IMR-90 (cell line): Measurements from ENCODE around the gene PCDHB10. TPM values are rescaled to one million over a fixed set of nuclear protein-coding genes. Genes with fewer than 3 reads are reported as not detected.
"Not testable (repeated sequence)": the region's sequence is repeated elsewhere in the genome, so short reads cannot be mapped to it uniquely, and the experiment has no call there.

Experiments
- ATAC-seq: fragments of 200-7000 bp; cut with Tn5 transposase; 2 replicates; pipeline ENCODE4 v1.9.1; 2020; ENCODE audit warnings: low read depth, mild to moderate bottlenecking, moderate library complexity
- BruUV-seq: library from RNA; stranded (reverse); fragments of 400-500 nt; replicated peaks from 2 replicates; lab custom pipeline; 2021; lab: Mats Ljungman, UMichigan
- CTCF ChIA-PET: fragments of 300-600 bp; formaldehyde crosslinking; extraction: SDS; loops from one replicate; lab custom pipeline; 2021; ENCODE audit warnings: antibody characterized with exemption; lab: Yijun Ruan, JAX
- POLR2A ChIA-PET: fragments of 300-600 bp; sonication (Branson Sonifier 250); formaldehyde crosslinking; loops from one replicate; lab custom pipeline; 2022; ENCODE audit warnings: antibody characterized with exemption; ENCODE audit not compliant: unreplicated experiment; lab: Charles Lee
- DNase-seq: peaks from one replicate; pipeline ENCODE4 v3.0.0; 2013
- H2AFZ ChIP-seq: replicated peaks from 2 replicates; pipeline ENCODE3; 2013; ENCODE audit warnings: low read length, mild to moderate bottlenecking; ENCODE audit not compliant: poor library complexity
- H2AK5ac ChIP-seq: 2 replicates; pipeline ENCODE4 v1.6.1; 2013; ENCODE audit warnings: low read depth, low read length, inconsistent platforms
- H2AK9ac ChIP-seq: replicated peaks from 2 replicates; pipeline ENCODE3; 2013; ENCODE audit warnings: mild to moderate bottlenecking, low read depth, low read length, moderate library complexity; ENCODE audit not compliant: poor library complexity
- H2BK120ac ChIP-seq: 2 replicates; pipeline ENCODE4 v1.6.1; 2013; ENCODE audit warnings: low read depth, low read length, inconsistent platforms
- H2BK15ac ChIP-seq: 3 replicates; pipeline ENCODE4 v1.6.1; 2013; ENCODE audit warnings: low read depth, low read length, inconsistent platforms
- H2BK20ac ChIP-seq: 2 replicates; pipeline ENCODE4 v1.6.1; 2013; ENCODE audit warnings: low read depth, mild to moderate bottlenecking, inconsistent platforms, low read length, moderate library complexity
- H2BK5ac ChIP-seq: 2 replicates; pipeline ENCODE4 v1.6.1; 2013; ENCODE audit warnings: mild to moderate bottlenecking, low read depth, low read length, inconsistent platforms; ENCODE audit not compliant: poor library complexity, severe bottlenecking
- H3K14ac ChIP-seq: replicated peaks from 2 replicates; pipeline ENCODE4 v1.6.1; 2013; ENCODE audit warnings: low read depth, low read length, inconsistent platforms
- H3K18ac ChIP-seq: 2 replicates; pipeline ENCODE4 v1.6.1; 2013; ENCODE audit warnings: low read depth, low read length, control low read depth
- H3K23ac ChIP-seq: 2 replicates; pipeline ENCODE4 v1.6.1; 2013; ENCODE audit warnings: low read depth, low read length, inconsistent platforms
- H3K27ac ChIP-seq: 2 replicates; pipeline ENCODE4 v1.5.1; 2013; ENCODE audit warnings: mild to moderate bottlenecking, control low read depth, low read length; ENCODE audit not compliant: insufficient read depth
- H3K27me3 ChIP-seq: 2 replicates; pipeline ENCODE4 v1.6.1; 2013; ENCODE audit warnings: low read length; ENCODE audit not compliant: control insufficient read depth, insufficient read depth
- H3K36me3 ChIP-seq: 2 replicates; pipeline ENCODE4 v1.6.1; 2013; ENCODE audit warnings: low read length, mixed read lengths; ENCODE audit not compliant: control insufficient read depth, insufficient read depth
- H3K4ac ChIP-seq: 2 replicates; pipeline ENCODE4 v1.6.1; 2013; ENCODE audit warnings: low read depth, low read length, inconsistent platforms
- H3K4me1 ChIP-seq: 2 replicates; pipeline ENCODE4 v1.6.1; 2013; ENCODE audit warnings: low read length, mixed read lengths; ENCODE audit not compliant: control insufficient read depth, insufficient read depth
- H3K4me2 ChIP-seq: 2 replicates; pipeline ENCODE4 v1.6.1; 2013; ENCODE audit warnings: low read depth, mild to moderate bottlenecking, control low read depth, low read length, moderate library complexity
- H3K4me3 ChIP-seq: 2 replicates; pipeline ENCODE4 v1.5.1; 2013; ENCODE audit warnings: low read depth, mild to moderate bottlenecking, control low read depth, low read length, moderate library complexity; ENCODE audit not compliant: insufficient read depth
- H3K56ac ChIP-seq: 2 replicates; pipeline ENCODE4 v1.6.1; 2013; ENCODE audit warnings: low read length, inconsistent platforms; ENCODE audit not compliant: insufficient read depth; ENCODE audit errors: extremely low read depth
- H3K79me1 ChIP-seq, 2 experiments: 2 replicates each; pipeline ENCODE4 v1.6.1; 2013; ENCODE audit warnings: low read length in 2 of 2, inconsistent platforms in 1 of 2, low read depth in 1 of 2
- H3K9ac ChIP-seq: 2 replicates; pipeline ENCODE4 v1.6.1; 2013; ENCODE audit warnings: low read depth, low read length, control low read depth
- H3K9me1 ChIP-seq: 2 replicates; pipeline ENCODE4 v1.6.1; 2013; ENCODE audit warnings: low read length, inconsistent platforms; ENCODE audit not compliant: insufficient read depth
- H3K9me3 ChIP-seq: 2 replicates; pipeline ENCODE4 v1.6.1; 2013; ENCODE audit warnings: low read length; ENCODE audit not compliant: control insufficient read depth, insufficient read depth
- H4K20me1 ChIP-seq: 2 replicates; pipeline ENCODE4 v1.6.1; 2013; ENCODE audit warnings: low read length, inconsistent platforms; ENCODE audit not compliant: insufficient read depth
- H4K5ac ChIP-seq: 2 replicates; pipeline ENCODE4 v1.6.1; 2013; ENCODE audit warnings: mild to moderate bottlenecking, low read depth, low read length, control low read depth
- H4K8ac ChIP-seq, 2 experiments: 2 replicates each; pipeline ENCODE4 v1.6.1; 2013; ENCODE audit warnings: low read depth in 2 of 2, low read length in 2 of 2, control low read depth in 1 of 2, inconsistent platforms in 1 of 2
- H4K91ac ChIP-seq: 2 replicates; pipeline ENCODE4 v1.6.1; 2013; ENCODE audit warnings: low read depth, low read length, inconsistent platforms; ENCODE audit not compliant: insufficient read depth
- WGBS, 2 experiments: methylation state at CpG; one replicate each; pipeline versions ENCODE4 v1.1.5 to v1.1.7; 2013; ENCODE audit warnings: missing lambda C conversion rate in 2 of 2; ENCODE audit not compliant: insufficient read length in 1 of 2; ENCODE audit errors: extremely low coverage in 2 of 2; 5-methylcytosine and 5-hydroxymethylcytosine counted together
- dilution Hi-C: fragments of 300-500 bp; cut with HindIII; formaldehyde crosslinking; loops from one replicate; pipeline ENCODE4 v1.14.3; 2018; ENCODE audit warnings: low sequenced_read_pairs; ENCODE audit not compliant: unreplicated experiment
- in situ Hi-C: fragments of 300-500 bp; cut with MboI; formaldehyde crosslinking; loops from 3 replicates; pipeline ENCODE4 v1.14.3; 2019; ENCODE audit warnings: low sequenced_read_pairs, inconsistent platforms, mixed read lengths
- intact Hi-C: fragments of 100-400 bp; cut with micrococcal nuclease; formaldehyde crosslinking; loops from 2 replicates; pipeline ENCODE4 v1.10.0; 2022
- polyA plus RNA-seq, 3 experiments: library from polyadenylated mRNA; depleted of rRNA; stranded (reverse); fragments of >200 nt; gene quantifications; 2 replicates each; pipeline ENCODE4 v1.2.3, GENCODE V29; 2012; ENCODE audit warnings: low replicate concordance in 1 of 3
- total RNA-seq: library from RNA; depleted of rRNA; stranded (reverse); fragments of >200 nt; gene quantifications from 2 replicates; pipeline ENCODE4 v1.2.3, GENCODE V29; 2012
- TF ChIP-seq, protein P1 (sequence below): conservative IDR thresholded peaks from 2 replicates; pipeline ENCODE4 v1.5.1; 2012; ENCODE audit warnings: mild to moderate bottlenecking, low read depth, low read length, improper control_type of control experiment

The PCDHB10 gene
- total and polyA plus RNA-seq, 2 of the 4 experiments (the other 2 are of a cell fraction): 0.18 to 0.22 TPM

DNA sequence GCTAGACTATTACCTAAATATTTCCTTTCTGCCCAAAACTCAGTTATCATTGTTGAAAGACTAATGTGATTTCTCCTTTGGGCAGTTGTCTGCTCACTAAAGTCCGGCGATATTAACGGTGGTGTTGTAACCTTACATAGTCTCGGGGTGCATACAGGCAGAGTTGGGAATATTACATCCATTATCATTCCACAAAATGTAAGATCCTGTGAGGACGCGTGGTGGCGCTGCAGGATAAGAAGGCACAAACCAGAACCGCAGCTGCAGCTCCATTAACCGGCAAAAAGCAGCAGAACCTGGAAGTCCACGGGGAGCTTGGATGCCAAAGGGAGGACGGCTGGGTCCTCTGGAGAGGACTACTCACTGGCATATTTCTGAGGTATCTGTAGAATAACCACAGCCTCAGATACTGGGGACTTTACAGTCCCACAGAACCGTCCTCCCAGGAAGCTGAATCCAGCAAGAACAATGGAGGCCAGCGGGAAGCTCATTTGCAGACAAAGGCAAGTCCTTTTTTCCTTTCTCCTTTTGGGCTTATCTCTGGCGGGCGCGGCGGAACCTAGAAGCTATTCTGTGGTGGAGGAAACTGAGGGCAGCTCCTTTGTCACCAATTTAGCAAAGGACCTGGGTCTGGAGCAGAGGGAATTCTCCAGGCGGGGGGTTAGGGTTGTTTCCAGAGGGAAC is 21.6 kb downstream of the PCDHB10 start, which contains the start of gene PCDHB13:
PCDHB13 (plus strand) TSS at position 264 of the 684 bp plus-strand sequence; CDS start at position 469, 205 bp downstream.
- H3K18ac ChIP-seq, H2BK15ac ChIP-seq, H3K4me1 ChIP-seq, H3K36me3 ChIP-seq, intact Hi-C loops, H3K23ac ChIP-seq, H3K9ac ChIP-seq, H3K27ac ChIP-seq, in situ Hi-C loops, POLR2A ChIA-PET, H3K79me1 ChIP-seq, H2BK20ac ChIP-seq, H4K5ac ChIP-seq, H3K14ac ChIP-seq, H4K91ac ChIP-seq, H3K27me3 ChIP-seq, BruUV-seq, H3K4me2 ChIP-seq, H2AK5ac ChIP-seq, H3K4ac ChIP-seq, H2BK5ac ChIP-seq, H3K9me1 ChIP-seq, H4K20me1 ChIP-seq, dilution Hi-C loops, H2AK9ac ChIP-seq, H4K8ac ChIP-seq, H2BK120ac ChIP-seq, H2AFZ ChIP-seq, H3K56ac ChIP-seq: not testable (repeated sequence)
- TF ChIP-seq, protein P1, sequence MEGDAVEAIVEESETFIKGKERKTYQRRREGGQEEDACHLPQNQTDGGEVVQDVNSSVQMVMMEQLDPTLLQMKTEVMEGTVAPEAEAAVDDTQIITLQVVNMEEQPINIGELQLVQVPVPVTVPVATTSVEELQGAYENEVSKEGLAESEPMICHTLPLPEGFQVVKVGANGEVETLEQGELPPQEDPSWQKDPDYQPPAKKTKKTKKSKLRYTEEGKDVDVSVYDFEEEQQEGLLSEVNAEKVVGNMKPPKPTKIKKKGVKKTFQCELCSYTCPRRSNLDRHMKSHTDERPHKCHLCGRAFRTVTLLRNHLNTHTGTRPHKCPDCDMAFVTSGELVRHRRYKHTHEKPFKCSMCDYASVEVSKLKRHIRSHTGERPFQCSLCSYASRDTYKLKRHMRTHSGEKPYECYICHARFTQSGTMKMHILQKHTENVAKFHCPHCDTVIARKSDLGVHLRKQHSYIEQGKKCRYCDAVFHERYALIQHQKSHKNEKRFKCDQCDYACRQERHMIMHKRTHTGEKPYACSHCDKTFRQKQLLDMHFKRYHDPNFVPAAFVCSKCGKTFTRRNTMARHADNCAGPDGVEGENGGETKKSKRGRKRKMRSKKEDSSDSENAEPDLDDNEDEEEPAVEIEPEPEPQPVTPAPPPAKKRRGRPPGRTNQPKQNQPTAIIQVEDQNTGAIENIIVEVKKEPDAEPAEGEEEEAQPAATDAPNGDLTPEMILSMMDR: peak; percentile 20; the same call in 1 of the 2 replicates
- CTCF ChIA-PET: interaction anchor here (0.7 kb wide), 1 partner anchor 11 kb away, joined by 5 read pairs; no protein-coding TSS in a partner anchor
- ATAC-seq: peak; percentile 67
- Histone ChIP-seq H3K9me3 (peaks cover 27% of the 10 kb centered on the region; the same call in 1 of the 2 replicates), H3K4me3 (peak within 1 kb of the TSS; percentile 45; the same call in 1 of the 2 replicates)
- peak; percentile 19 for DNase-seq
- WGBS, 2 experiments: no CpG with 5 or more reads among the region's 18 CpGs

- H3K4me2 ChIP-seq, in situ Hi-C loops, H2AK5ac ChIP-seq, CTCF ChIA-PET, H3K4me1 ChIP-seq, H3K27ac ChIP-seq, H2BK120ac ChIP-seq, H3K79me1 ChIP-seq, H3K56ac ChIP-seq, H4K5ac ChIP-seq, H4K20me1 ChIP-seq, H2BK15ac ChIP-seq, intact Hi-C loops, H3K4ac ChIP-seq, H2AK9ac ChIP-seq, H3K18ac ChIP-seq, H3K36me3 ChIP-seq, H3K9me1 ChIP-seq, H3K27me3 ChIP-seq, dilution Hi-C loops, H3K4me3 ChIP-seq, H4K91ac ChIP-seq, H3K23ac ChIP-seq, H2BK5ac ChIP-seq, H3K14ac ChIP-seq, H4K8ac ChIP-seq, POLR2A ChIA-PET, ATAC-seq, DNase-seq, H3K9ac ChIP-seq, BruUV-seq, H2AFZ ChIP-seq, H2BK20ac ChIP-seq: not testable (repeated sequence)
- no CpG with 5 or more reads among the region's 12 CpGs for WGBS, 2 experiments
- H3K9me3 ChIP-seq: peaks cover 23% of the 10 kb centered on the region; the same call in 1 of the 2 replicates
Observed at GRCh38 chr5:141214583-141214982, 22.4 kb downstream of the PCDHB10 start.
